ENCODE results near the gene BLOC1S2.

BLOC1S2 gene

DNA sequence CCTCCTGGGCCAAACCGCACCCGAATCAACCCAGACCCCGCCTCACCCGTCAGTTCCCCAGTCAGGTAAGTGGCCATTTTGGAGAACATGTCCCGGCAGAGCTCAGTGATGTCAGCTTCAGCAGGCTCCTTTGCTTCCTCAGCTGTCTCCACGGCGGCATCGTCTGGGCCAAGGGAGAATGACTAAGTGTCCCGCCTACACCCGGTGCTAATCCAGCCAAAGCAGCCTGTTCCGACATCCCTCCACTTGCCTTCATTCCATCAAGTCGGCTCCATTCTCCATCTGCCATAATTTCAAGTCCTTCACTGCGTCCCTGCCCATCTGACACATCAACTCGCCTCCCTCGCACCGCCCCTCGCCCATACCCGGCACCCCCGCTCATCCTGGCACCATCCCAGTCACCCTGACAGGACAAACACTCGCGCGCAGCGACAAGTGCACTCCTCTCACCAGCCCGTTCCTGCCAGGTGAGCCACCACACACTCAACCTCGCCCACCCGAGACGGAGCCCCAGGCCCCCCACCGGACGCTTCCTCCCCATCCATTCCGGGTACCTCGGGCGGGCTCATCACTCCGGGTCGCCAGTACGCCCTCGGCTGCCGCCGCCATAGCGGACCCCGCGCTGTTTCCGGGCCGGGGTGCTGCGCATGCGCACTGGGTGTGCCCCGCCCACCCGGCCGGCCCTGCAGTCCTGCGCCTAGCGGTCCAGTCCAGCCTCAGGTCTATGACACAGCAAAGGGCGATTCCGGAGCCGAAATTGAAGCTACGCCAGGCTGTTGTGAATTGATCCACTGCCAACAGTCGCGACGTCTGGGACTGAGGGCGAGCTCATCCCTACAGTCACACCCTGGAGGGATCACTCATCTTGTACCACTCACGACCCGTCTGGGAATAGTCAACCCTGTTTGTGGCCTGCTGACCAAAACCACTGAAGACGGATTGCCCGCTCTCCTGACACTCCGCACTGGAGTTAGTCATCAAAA, at the start of gene BLOC1S2:
Gene BLOC1S2, minus strand, starts transcription at position 630 of the 983 bp plus-strand sequence. Its CDS starts 21 bp downstream, at position 609.
- Mint-ChIP-seq H3K27ac (peak within 1 kb of the TSS; percentile 97), H3K36me3 (peaks cover 8 to 17% of the 10 kb centered on the region in 2 donors), H3K4me3 (peak within 1 kb of the TSS; percentile 97), H3K9me3 (no peaks in the 10 kb centered on the region), H3K27me3 (peaks cover under 1% of the 10 kb centered on the region in 2 donors), H3K4me1 (peaks cover 21 to 26% of the 10 kb centered on the region in 2 donors)
- ATAC-seq (replicated peaks) (peak; percentile 90 to 91), DNase-seq (peak; percentile 89)

DNA sequence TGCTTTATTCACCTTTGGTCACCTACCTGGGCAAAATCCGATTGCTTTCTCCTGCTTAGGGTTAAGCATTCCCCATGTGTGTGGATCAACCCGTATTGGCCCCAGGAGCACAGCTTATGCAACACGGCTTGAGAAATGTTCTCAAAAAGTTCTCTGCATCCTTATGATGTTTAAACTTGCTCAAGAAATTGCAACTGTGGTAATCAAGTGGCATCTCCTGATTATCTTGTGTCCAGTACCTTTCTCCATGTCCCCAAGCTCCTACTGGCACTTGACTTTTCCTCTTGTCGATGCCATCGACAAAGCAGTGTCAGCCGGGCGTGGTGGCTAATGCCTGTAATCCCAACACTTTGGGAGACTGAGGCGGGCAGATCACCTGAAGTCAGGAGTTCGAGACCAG, 48.3 kb upstream of the BLOC1S2 start:
- no peaks in the 10 kb centered on the region for H3K36me3 Mint-ChIP-seq
- DNase-seq (no peak), ATAC-seq (replicated peaks) (no peak)
- peaks cover 15 to 17% of the 10 kb centered on the region in 2 donors for H3K4me1 Mint-ChIP-seq
- no peak overlapping the region for H3K27ac Mint-ChIP-seq
- H3K27me3 Mint-ChIP-seq = peaks cover 31% of the 10 kb centered on the region in 2 donors
- no peak overlapping the region for H3K4me3 Mint-ChIP-seq
- H3K9me3 Mint-ChIP-seq = no peaks in the 10 kb centered on the region

DNA sequence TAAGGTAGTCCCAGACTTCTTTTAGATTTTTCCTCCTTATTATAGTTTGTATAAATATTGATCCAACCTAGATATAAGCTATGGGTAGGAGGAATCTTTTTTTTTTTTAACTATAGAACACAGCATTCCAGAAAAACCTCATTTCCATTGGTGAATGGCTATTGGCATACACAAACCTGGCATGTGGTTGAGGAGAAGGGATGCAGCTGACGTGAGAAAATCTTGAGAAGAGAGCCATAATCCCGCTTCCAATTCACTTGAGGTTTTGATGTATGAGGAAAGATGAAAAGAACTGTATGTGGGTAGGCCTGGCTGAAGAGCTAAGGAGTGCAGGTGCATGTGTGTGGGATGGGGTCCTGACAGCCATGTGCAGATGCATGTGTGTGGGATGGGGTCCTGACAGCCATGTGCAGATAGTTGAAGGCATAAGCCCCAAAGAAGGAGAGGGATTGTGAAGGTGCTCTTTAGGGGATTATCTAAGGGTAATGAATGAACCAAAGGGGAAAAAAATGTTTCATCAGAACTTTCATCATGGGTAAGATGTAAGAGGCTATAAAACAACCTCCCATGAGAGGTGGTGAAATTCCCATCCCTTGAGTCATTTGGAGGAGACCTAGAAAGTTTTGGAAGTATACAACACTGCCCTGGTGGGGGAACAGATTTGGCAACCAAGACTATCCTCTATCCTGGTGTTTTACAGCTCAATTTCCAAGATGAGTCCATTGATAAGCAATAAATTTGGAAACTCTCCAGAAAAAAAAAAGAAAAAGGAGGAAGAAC, 47.4 kb upstream of the BLOC1S2 start:
- H3K4me3 Mint-ChIP-seq = no peak overlapping the region
- H3K36me3 Mint-ChIP-seq = no peaks in the 10 kb centered on the region
- DNase-seq (no peak), ATAC-seq (replicated peaks) (no peak)
- no peak overlapping the region for H3K27ac Mint-ChIP-seq
- peaks cover 31 to 36% of the 10 kb centered on the region in 2 donors for H3K27me3 Mint-ChIP-seq
- H3K4me1 Mint-ChIP-seq = peaks cover 8% of the 10 kb centered on the region in 2 donors
- H3K9me3 Mint-ChIP-seq = no peaks in the 10 kb centered on the region

DNA sequence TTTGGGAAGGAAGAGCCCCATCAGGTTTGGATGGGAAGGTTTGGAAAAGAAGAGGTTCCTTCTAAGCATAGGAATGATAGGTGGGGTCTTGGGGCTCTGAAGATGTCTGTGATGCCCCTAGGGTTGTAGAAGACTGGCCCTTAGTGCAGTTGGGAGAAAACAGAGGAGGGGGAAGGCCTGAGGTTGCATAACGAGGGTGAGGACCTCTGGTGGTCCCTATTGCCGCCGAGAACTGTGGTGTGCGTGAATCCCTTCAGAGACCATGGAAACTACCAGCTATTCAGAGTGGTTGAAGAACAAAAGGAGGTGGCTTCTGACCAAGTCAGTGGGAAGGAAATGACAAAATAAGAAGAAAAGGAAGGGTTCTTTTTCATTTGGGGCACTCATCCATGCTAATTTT, 46.6 kb upstream of the BLOC1S2 start:
- no peaks in the 10 kb centered on the region for H3K9me3 Mint-ChIP-seq
- no peaks in the 10 kb centered on the region for H3K36me3 Mint-ChIP-seq
- H3K27ac Mint-ChIP-seq = no peak overlapping the region
- H3K4me3 Mint-ChIP-seq = no peak overlapping the region
- no peak for ATAC-seq (replicated peaks)
- H3K4me1 Mint-ChIP-seq = peaks cover 2 to 4% of the 10 kb centered on the region in 2 donors
- no peak for DNase-seq
- H3K27me3 Mint-ChIP-seq = peaks cover 31 to 36% of the 10 kb centered on the region in 2 donors

DNA sequence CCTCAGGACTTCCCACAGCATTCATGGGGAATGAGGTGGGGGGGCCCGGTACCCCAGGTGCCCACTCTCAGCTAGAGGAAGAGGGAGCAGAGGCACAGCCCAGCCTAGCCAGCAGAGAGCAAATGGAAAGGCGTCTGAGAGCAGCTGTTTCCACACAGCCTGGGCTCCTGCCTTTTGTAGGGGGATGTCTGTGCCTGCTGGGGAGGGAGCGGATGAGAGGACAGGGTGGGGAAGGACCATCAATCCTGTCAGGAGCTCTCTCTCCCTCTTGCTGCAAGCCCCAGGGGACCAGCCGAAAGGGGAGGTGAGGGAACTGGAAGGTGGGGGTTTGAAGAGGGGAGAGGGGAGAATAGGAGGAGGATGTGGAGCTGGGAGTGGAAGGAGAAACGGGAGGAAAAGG, 43.6 kb upstream of the BLOC1S2 start, which contains the start of gene PKD2L1:
Gene PKD2L1, minus strand, starts transcription at position 150 of the 400 bp plus-strand sequence. Its CDS starts 125 bp downstream, at position 25.
- H3K4me1 Mint-ChIP-seq = peaks cover 15 to 27% of the 10 kb centered on the region in 2 donors
- peak within 1 kb of the TSS; percentile 82 for H3K27ac Mint-ChIP-seq
- H3K36me3 Mint-ChIP-seq = no peaks in the 10 kb centered on the region
- peaks cover 31 to 36% of the 10 kb centered on the region in 2 donors for H3K27me3 Mint-ChIP-seq
- DNase-seq = no peak
- H3K4me3 Mint-ChIP-seq = no peak within 1 kb of the TSS
- no peaks in the 10 kb centered on the region for H3K9me3 Mint-ChIP-seq
- no peak for ATAC-seq (replicated peaks)

DNA sequence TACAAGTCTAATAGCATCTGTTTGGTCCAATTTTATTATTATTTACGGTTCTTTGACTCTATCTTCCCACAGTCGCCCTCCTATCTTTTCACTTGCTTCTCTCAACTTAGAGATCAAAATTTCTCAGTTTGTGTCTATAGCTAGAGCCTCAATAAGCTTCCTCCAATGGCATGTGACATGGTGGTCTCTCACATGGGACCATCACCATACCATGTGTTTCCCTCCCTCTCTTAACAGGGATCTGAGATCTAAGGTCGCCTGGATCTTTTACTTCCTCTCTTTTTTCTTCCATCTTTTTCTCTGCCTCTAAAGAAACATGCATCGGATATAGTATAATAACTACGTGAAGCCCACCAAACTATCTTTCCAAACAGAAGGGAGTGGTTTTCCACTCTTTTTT, 41.7 kb upstream of the BLOC1S2 start:
- no peak for DNase-seq
- no peaks in the 10 kb centered on the region for H3K9me3 Mint-ChIP-seq
- no peak overlapping the region for H3K4me3 Mint-ChIP-seq
- no peak for ATAC-seq (replicated peaks)
- H3K4me1 Mint-ChIP-seq = peaks cover 15 to 27% of the 10 kb centered on the region in 2 donors
- H3K27ac Mint-ChIP-seq = peak overlapping the region; percentile 56
- peaks cover 31 to 36% of the 10 kb centered on the region in 2 donors for H3K27me3 Mint-ChIP-seq
- H3K36me3 Mint-ChIP-seq = no peaks in the 10 kb centered on the region

DNA sequence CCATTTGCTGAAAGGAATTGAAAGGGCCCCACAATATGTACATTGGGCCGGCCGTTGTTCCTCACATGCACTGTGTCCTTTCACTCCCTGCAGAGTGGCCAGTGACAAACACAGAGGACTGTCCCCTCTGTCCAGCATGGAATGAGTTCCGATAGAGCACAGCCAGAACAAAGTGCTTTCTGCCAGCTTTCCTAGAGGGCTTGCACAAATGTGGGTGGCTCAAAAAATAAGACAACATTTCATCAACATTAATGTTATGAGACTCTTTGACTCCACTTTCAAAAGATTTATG, 41.2 kb upstream of the BLOC1S2 start:
- Mint-ChIP-seq H3K27me3 (peaks cover 26 to 31% of the 10 kb centered on the region in 2 donors), H3K36me3 (no peaks in the 10 kb centered on the region), H3K9me3 (no peaks in the 10 kb centered on the region), H3K4me3 (no peak overlapping the region), H3K4me1 (peaks cover 15 to 27% of the 10 kb centered on the region in 2 donors), H3K27ac (no peak overlapping the region)
- ATAC-seq (replicated peaks) = no peak
- DNase-seq = no peak

DNA sequence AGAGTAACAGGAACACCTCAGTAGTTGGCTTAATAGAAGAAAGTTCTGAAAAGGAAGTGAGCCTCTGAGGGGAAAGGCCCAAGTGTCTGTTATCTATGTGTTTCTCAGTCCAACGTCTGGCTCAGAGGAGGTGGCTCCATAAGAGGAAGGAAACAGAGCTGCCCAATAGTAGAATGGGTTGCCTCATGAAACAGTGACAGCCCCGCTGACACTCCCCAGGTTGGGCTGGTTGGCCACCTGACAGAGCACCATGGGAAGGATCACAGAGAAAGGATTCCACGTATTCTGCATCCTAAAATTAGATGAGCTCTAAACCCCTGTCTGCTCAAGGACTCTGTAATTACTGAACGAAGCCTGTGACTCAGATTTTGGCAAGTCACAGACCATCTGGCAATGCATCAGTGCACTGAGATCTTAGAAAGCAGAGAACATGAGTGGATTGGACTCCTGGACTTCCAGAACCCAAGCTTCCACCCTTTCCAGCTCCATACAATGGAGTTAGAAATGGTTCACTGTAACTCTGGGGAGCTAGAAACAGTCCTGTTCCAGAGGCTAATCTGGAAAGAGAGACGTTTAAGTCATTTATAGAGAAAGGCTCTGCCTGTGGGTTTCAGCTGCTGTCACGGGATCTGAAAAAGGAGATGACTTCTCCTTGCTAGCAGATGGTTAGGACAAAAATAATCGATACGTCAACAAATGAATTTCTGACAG, 40.7 kb upstream of the BLOC1S2 start:
- peak; percentile 71 for DNase-seq
- H3K4me3 Mint-ChIP-seq = peak overlapping the region; percentile 47 to 63
- no peaks in the 10 kb centered on the region for H3K9me3 Mint-ChIP-seq
- no peaks in the 10 kb centered on the region for H3K36me3 Mint-ChIP-seq
- peak; percentile 100 for ATAC-seq (replicated peaks)
- H3K4me1 Mint-ChIP-seq = peaks cover 15 to 27% of the 10 kb centered on the region in 2 donors
- H3K27me3 Mint-ChIP-seq = peaks cover 23 to 27% of the 10 kb centered on the region in 2 donors
- peak overlapping the region; percentile 85 for H3K27ac Mint-ChIP-seq

DNA sequence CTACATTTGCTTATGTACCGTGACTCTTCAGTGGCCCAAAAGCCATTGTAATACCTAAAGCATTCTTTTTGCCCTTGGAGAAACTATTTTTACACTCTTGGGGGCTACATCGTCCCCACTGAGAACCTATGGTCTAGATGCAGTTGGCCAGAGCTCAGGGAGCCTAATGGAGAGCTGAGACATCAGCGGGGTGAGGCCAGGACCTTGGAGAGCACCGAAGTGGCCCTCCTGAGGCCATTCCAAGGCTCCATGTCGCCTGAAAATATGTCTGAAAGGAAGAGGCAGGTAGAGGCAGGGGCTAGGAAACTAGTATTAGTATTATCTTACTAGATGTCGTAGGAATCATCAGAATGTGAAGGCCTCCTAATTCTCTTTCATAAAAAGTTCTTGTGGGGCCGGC, 38.7 kb upstream of the BLOC1S2 start:
- Mint-ChIP-seq H3K36me3 (no peaks in the 10 kb centered on the region), H3K4me3 (no peak overlapping the region), H3K4me1 (peaks cover 16 to 27% of the 10 kb centered on the region in 2 donors), H3K27me3 (peaks cover 8 to 9% of the 10 kb centered on the region in 2 donors), H3K27ac (no peak overlapping the region), H3K9me3 (no peaks in the 10 kb centered on the region)
- ATAC-seq (replicated peaks) (no peak), DNase-seq (no peak)

DNA sequence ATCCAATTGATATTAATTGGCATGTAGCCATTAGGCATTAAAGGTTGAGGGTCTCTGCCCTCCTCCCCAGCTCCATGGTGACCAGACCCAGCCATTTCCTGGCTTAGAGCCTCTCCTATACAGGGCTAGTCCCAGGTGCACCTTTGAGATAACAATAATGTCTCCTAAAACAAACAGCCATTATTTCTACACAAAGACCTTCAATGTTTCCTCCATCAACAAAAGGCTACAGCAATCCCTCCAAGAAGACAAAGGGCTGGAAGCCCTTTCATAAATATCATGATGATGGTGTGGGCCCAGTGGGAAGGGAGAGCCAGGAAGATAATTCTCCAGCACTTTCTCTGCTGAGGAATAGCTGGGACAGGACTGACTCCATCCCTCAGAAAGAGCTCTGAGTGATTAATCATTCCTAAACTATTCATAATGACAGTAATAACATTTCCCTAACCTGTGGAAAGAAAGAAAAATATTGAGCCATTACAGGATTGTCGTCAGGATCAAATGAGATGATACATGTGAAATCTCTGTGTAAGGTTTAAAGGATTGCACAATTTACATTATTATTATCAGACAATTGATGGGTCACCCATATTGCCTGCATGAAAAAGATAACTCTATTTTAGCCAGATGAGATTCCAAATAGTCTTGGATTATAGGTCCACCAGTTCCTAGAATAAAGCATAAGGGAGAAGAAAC, 33.4 kb upstream of the BLOC1S2 start:
- Mint-ChIP-seq H3K4me1 (peaks cover 0 to 2% of the 10 kb centered on the region in 2 donors), H3K27me3 (peaks cover 29 to 40% of the 10 kb centered on the region in 2 donors), H3K36me3 (no peaks in the 10 kb centered on the region)

DNA sequence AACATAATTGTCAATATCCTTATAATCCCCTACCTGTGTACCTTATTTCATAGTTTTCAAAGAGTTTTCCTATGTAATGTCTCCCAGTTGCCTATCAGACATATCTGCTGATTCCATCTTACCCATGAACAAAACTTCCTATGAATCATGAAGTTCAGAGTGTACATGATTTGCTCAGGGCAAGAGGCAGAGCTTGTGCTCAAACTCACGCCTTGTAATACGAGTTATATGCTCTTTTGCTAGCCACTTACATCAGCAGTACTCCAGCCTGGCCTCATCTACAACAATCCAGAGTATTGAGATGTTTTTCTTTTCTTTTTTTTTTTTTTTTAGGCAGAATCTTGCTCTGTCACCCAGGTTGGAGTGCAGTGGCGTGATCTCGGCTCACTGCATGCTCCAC, 31.7 kb upstream of the BLOC1S2 start:
- H3K27me3 Mint-ChIP-seq = peaks cover 36 to 50% of the 10 kb centered on the region in 2 donors

More for the DNA sequence above, 33.4 kb upstream of the BLOC1S2 start:
- Mint-ChIP-seq H3K4me3 (no peak overlapping the region), H3K9me3 (no peaks in the 10 kb centered on the region), H3K27ac (no peak overlapping the region)
- DNase-seq (no peak), ATAC-seq (replicated peaks) (no peak)

DNA sequence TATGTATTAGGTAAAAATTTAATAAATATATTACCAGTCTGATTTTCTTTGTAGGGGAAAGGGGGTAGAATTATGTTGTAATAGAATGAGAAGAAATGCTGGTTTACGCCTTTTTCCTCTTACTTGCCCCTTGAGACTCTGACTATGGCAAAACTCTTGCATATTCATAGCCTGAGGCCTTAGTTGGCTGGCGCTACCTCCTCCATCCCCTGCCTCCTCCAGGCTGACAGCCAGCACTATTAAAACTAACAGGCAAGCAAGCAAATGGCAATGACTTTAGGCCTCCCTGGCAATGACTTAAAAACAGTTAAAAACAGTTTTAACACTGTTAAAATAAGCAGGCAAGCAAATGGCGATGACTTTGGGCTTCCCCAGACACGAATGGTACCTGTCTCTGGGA, 29.1 kb upstream of the BLOC1S2 start:
- no peaks in the 10 kb centered on the region for H3K9me3 Mint-ChIP-seq
- DNase-seq = no peak
- no peak overlapping the region for H3K4me3 Mint-ChIP-seq
- H3K4me1 Mint-ChIP-seq = no peaks in the 10 kb centered on the region
- no peak overlapping the region for H3K27ac Mint-ChIP-seq
- no peak for ATAC-seq (replicated peaks)
- no peaks in the 10 kb centered on the region for H3K36me3 Mint-ChIP-seq
- peaks cover 53 to 63% of the 10 kb centered on the region in 2 donors for H3K27me3 Mint-ChIP-seq

More for the DNA sequence above, 31.7 kb upstream of the BLOC1S2 start:
- ATAC-seq (replicated peaks) = no peak
- no peak for DNase-seq
- no peak overlapping the region for H3K27ac Mint-ChIP-seq
- H3K4me1 Mint-ChIP-seq = peaks cover 0 to 2% of the 10 kb centered on the region in 2 donors
- H3K4me3 Mint-ChIP-seq = no peak overlapping the region
- H3K36me3 Mint-ChIP-seq = no peaks in the 10 kb centered on the region
- H3K9me3 Mint-ChIP-seq = no peaks in the 10 kb centered on the region

DNA sequence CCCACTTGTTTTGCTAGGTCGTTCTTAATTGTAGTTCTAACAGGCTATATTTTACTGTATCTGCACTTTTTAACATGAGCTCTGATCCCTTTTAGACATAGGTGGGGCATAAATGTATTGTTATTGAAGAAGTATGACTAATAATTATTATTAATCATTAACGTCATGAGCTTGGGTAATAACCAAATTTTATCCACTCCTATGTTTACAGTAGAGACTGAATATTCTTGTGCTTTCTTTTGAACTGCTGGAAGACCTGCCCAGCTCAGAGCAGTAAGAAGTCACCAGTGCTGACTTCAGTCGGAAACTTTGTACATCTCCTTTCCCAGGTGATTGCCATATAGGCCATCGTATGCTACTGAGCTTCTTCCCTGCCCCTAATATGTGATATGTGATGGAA, 24.8 kb upstream of the BLOC1S2 start:
- Mint-ChIP-seq H3K9me3 (no peaks in the 10 kb centered on the region), H3K36me3 (no peaks in the 10 kb centered on the region), H3K4me3 (no peak overlapping the region), H3K27me3 (peaks cover 35 to 53% of the 10 kb centered on the region in 2 donors), H3K27ac (no peak overlapping the region), H3K4me1 (no peaks in the 10 kb centered on the region)
- DNase-seq = no peak
- ATAC-seq (replicated peaks) = no peak

Data from stimulated activated naive B cell treated with anti-CD40 and anti-IgM and Interleukin-4, amounts not matched to agents 10 μg/mL and 1 μg/mL and 100 μg/mL, for 72 hours (primary cell).